HCT116 (cell line): ENCODE measurements around the gene ST3GAL5. TPM values are rescaled to one million over a fixed set of nuclear protein-coding genes. Genes with fewer than 3 reads are reported as not detected.

Experiments
- ATAC-seq: fragments of 200-7000 bp; cut with Tn5 transposase; 2 replicates; pipeline ENCODE4 v1.9.1; 2020; ENCODE audit warnings: mild to moderate bottlenecking, moderate library complexity
- BruUV-seq: library from RNA; stranded (reverse); fragments of 400-500 nt; replicated peaks from 2 replicates; lab custom pipeline; 2021; lab: Mats Ljungman, UMichigan
- CTCF ChIA-PET: fragments of 300-600 bp; sonication (Branson Sonifier 250); formaldehyde crosslinking; loops from one replicate; lab custom pipeline; 2021; ENCODE audit warnings: antibody characterized with exemption; lab: Charles Lee
- POLR2A ChIA-PET: fragments of 300-600, 350-600 bp; sonication (Branson Sonifier 250); formaldehyde crosslinking; loops from one replicate; lab custom pipeline; 2021; ENCODE audit warnings: antibody characterized with exemption; lab: Charles Lee
- RAD21 ChIA-PET, 2 experiments: fragments of 300-600 bp; sonication (Branson Sonifier 250); formaldehyde crosslinking; loops; one replicate each; lab custom pipeline; 2023; ENCODE audit warnings: low total read pairs in 2 of 2; ENCODE audit not compliant: uncharacterized antibody in 2 of 2, unreplicated experiment in 2 of 2, low non-redundant PET in 1 of 2; lab: Charles Lee
- DNase-seq: peaks from one replicate; pipeline ENCODE4 v3.0.0-alpha.2; 2010; ENCODE audit warnings: low read depth, low spot score
- H2AFZ ChIP-seq: fragments of 200-600 bp; shearing (Covaris generic), sonication (generic); 2 replicates; pipeline ENCODE4 v1.6.1; 2017; ENCODE audit warnings: low read depth, mixed run types, mixed read lengths, antibody characterized with exemption, low read length; ENCODE audit not compliant: poor library complexity, severe bottlenecking
- H3K27ac ChIP-seq: 2 replicates; pipeline ENCODE4 v1.5.1; 2012; ENCODE audit warnings: low read depth, low read length
- H3K27me3 ChIP-seq: fragments of 200-600 bp; sonication (generic); 2 replicates; pipeline ENCODE4 v1.6.1; 2016; ENCODE audit warnings: mixed run types, low read length, mixed read lengths; ENCODE audit not compliant: insufficient read depth
- H3K36me3 ChIP-seq, 2 experiments: fragments of 200-500 bp in 1 of 2; fragments of 200-600 bp in 1 of 2; sonication (Bioruptor generic) in 1 of 2; sonication (generic) in 1 of 2; 2 replicates each; pipeline versions ENCODE4 v1.5.1 to v1.6.1; 2014 to 2016; ENCODE audit warnings: low read length in 2 of 2, inconsistent platforms in 1 of 2, mixed read lengths in 1 of 2, mixed run types in 1 of 2; ENCODE audit not compliant: insufficient read depth in 2 of 2, control insufficient read depth in 1 of 2
- H3K4me1 ChIP-seq, 2 experiments: fragments of 200-600 bp in 1 of 2; sonication (generic) in 1 of 2; 2 replicates each; pipeline versions ENCODE4 v1.5.1 to v1.6.1; 2012 to 2017; ENCODE audit warnings: low read length in 2 of 2, inconsistent platforms in 1 of 2, mild to moderate bottlenecking in 1 of 2, mixed read lengths in 1 of 2, mixed run types in 1 of 2, moderate library complexity in 1 of 2; ENCODE audit not compliant: insufficient read depth in 2 of 2, control insufficient read depth in 1 of 2
- H3K4me2 ChIP-seq: fragments of 200-600 bp; sonication (generic); 2 replicates; pipeline ENCODE4 v1.6.1; 2017; ENCODE audit warnings: mixed run types, low read length, mixed read lengths
- H3K4me3 ChIP-seq, 2 experiments: fragments of 200-600 bp in 1 of 2; sonication (generic) in 1 of 2; replicated peaks in 1 of 2; 2 replicates each; pipeline ENCODE4 v1.5.1; 2011 to 2016; ENCODE audit warnings: low read length in 2 of 2, control low read depth in 1 of 2, low read depth in 1 of 2, mild to moderate bottlenecking in 1 of 2, mixed read lengths in 1 of 2, mixed run types in 1 of 2
- H3K79me2 ChIP-seq: fragments of 200-600 bp; sonication (generic); 2 replicates; pipeline ENCODE4 v1.6.1; 2017; ENCODE audit warnings: mild to moderate bottlenecking, mixed run types, low read length, moderate library complexity, mixed read lengths; ENCODE audit not compliant: insufficient read depth
- H3K9ac ChIP-seq: fragments of 200-600 bp; sonication (generic); 2 replicates; pipeline ENCODE4 v1.6.1; 2016; ENCODE audit warnings: low read length, mixed read lengths
- H3K9me2 ChIP-seq: fragments of 200-600 bp; sonication (generic), shearing (Covaris generic); 2 replicates; pipeline ENCODE4 v1.6.1; 2017; ENCODE audit warnings: mixed run types, mild to moderate bottlenecking, moderate library complexity; ENCODE audit not compliant: insufficient read depth
- H3K9me3 ChIP-seq, 2 experiments: fragments of 200-500 bp in 1 of 2; fragments of 200-600 bp in 1 of 2; sonication (Bioruptor generic) in 1 of 2; sonication (generic) in 1 of 2; 2 replicates each; pipeline ENCODE4 v1.6.1; 2014 to 2017; ENCODE audit warnings: low read length in 2 of 2, mixed read lengths in 2 of 2, inconsistent platforms in 1 of 2, low read depth in 1 of 2, mild to moderate bottlenecking in 1 of 2, mixed run types in 1 of 2, moderate library complexity in 1 of 2; ENCODE audit not compliant: control insufficient read depth in 1 of 2, insufficient read depth in 1 of 2
- H4K20me1 ChIP-seq: fragments of 200-600 bp; sonication (generic), shearing (Covaris generic); 2 replicates; pipeline ENCODE4 v1.6.1; 2017; ENCODE audit warnings: mixed run types, mild to moderate bottlenecking, moderate library complexity; ENCODE audit not compliant: insufficient read depth
- ATF3 ChIP-seq: IDR thresholded peaks from 2 replicates; pipeline ENCODE4 v1.6.1; 2012
- CBX3 ChIP-seq: IDR thresholded peaks from 2 replicates; pipeline ENCODE4 v1.6.1; 2012; ENCODE audit warnings: low read depth
- CTCF ChIP-seq, 3 experiments: fragments of 200-600 bp in 1 of 3; sonication (generic) in 1 of 3; IDR thresholded peaks in 2 of 3; conservative IDR thresholded peaks in 1 of 3; 2 replicates each; pipeline ENCODE4 v1.5.1; 2012 to 2017; ENCODE audit warnings: low read depth in 2 of 3, low read length in 2 of 3, antibody characterized with exemption in 1 of 3, borderline replicate concordance in 1 of 3, control low read depth in 1 of 3, mild to moderate bottlenecking in 1 of 3, mixed read lengths in 1 of 3, mixed run types in 1 of 3, moderate library complexity in 1 of 3; ENCODE audit not compliant: insufficient read depth in 1 of 3
- ELF1 ChIP-seq: IDR thresholded peaks from 2 replicates; pipeline ENCODE4 v1.6.1; 2012; ENCODE audit warnings: low read depth, borderline replicate concordance
- EZH2 ChIP-seq: fragments of 200-600 bp; sonication (generic); IDR thresholded peaks from 2 replicates; pipeline ENCODE4 v1.6.1; 2017; ENCODE audit warnings: antibody characterized with exemption, mixed run types
- EZH2phosphoT487 ChIP-seq: fragments of 200-600 bp; IDR thresholded peaks from 2 replicates; pipeline ENCODE4 v1.6.1; 2018; ENCODE audit warnings: antibody characterized with exemption, borderline replicate concordance
- FOSL1 ChIP-seq: IDR thresholded peaks from 2 replicates; pipeline ENCODE4 v1.6.1; 2012; ENCODE audit warnings: low read depth
- POLR2A ChIP-seq: IDR thresholded peaks from 2 replicates; pipeline ENCODE4 v1.7.0; 2011; ENCODE audit warnings: borderline replicate concordance; ENCODE audit not compliant: insufficient read depth, insufficient read length; ENCODE audit errors: extremely low read depth
- RAD21 ChIP-seq: IDR thresholded peaks from 2 replicates; pipeline ENCODE4 v1.6.1; 2012; ENCODE audit warnings: low read depth, mild to moderate bottlenecking
- REST ChIP-seq: IDR thresholded peaks from 2 replicates; pipeline ENCODE4 v1.6.1; 2012; ENCODE audit warnings: low read depth
- SIN3A ChIP-seq: IDR thresholded peaks from 2 replicates; pipeline ENCODE4 v1.6.1; 2012; ENCODE audit warnings: low read depth
- SP1 ChIP-seq: IDR thresholded peaks from 2 replicates; pipeline ENCODE4 v1.6.1; 2012; ENCODE audit warnings: low read depth
- SRF ChIP-seq: IDR thresholded peaks from 2 replicates; pipeline ENCODE4 v1.6.1; 2012; ENCODE audit warnings: low read depth
- TCF7L2 ChIP-seq: IDR thresholded peaks from 2 replicates; pipeline ENCODE4 v1.7.0; 2011; ENCODE audit warnings: borderline replicate concordance, inconsistent platforms; ENCODE audit not compliant: insufficient read depth, insufficient read length; ENCODE audit errors: extremely low read depth
- YY1 ChIP-seq: IDR thresholded peaks from 2 replicates; pipeline ENCODE4 v1.6.1; 2011; ENCODE audit warnings: low read length, low read depth, moderate library complexity, mild to moderate bottlenecking; ENCODE audit not compliant: insufficient replicate concordance; ENCODE audit errors: extremely low read depth
- ZBTB33 ChIP-seq: IDR thresholded peaks from 2 replicates; pipeline ENCODE4 v1.6.1; 2011; ENCODE audit warnings: mild to moderate bottlenecking, low read length, moderate library complexity; ENCODE audit not compliant: insufficient replicate concordance; ENCODE audit errors: extremely low read depth
- ZFX ChIP-seq: fragments of 450-650 bp; IDR thresholded peaks from 2 replicates; pipeline ENCODE4 v1.6.1; 2017
- ZNF274 ChIP-seq: fragments of 200-500 bp; sonication (Bioruptor generic); IDR thresholded peaks from 2 replicates; pipeline ENCODE4 v1.6.1; 2014; ENCODE audit warnings: mild to moderate bottlenecking, low read depth, low read length, inconsistent platforms
- intact Hi-C: fragments of 100-400 bp; cut with micrococcal nuclease; formaldehyde crosslinking; loops from 2 replicates; pipeline ENCODE4 v1.10.0; 2022
- total RNA-seq: library from RNA; stranded (reverse); gene quantifications from one replicate; pipeline ENCODE4 v1.2.1, GENCODE V29; 2021; ENCODE audit not compliant: unreplicated experiment

ST3GAL5 gene
- total RNA-seq, 1 experiment from 2014 or later: 14.8 TPM

- BruUV-seq: no TSS peak
- intact Hi-C loops: no loop called here
These were observed 22.6 kb downstream of the ST3GAL5 start for GRCh38 chr2:85866165-85866659.

More at GRCh38 chr2:85866165-85866659, 22.6 kb downstream of the ST3GAL5 start:
- no peaks in the 10 kb centered on the region for H3K9me2 ChIP-seq
- TF ChIP-seq EZH2phosphoT487: no peak
- no peak for TF ChIP-seq ATF3
- TF ChIP-seq ZBTB33: no peak
- no peak for TF ChIP-seq FOSL1
- TF ChIP-seq CTCF (IDR thresholded peaks at IDR 0.05 in 2 of 3, conservative IDR thresholded peaks at IDR 0.05 in 1 of 3; ENCODE audit: borderline replicate concordance in 1 of 3, insufficient read depth in 1 of 3, low read depth in 2 of 3, low read length in 2 of 3): no peak
- TF ChIP-seq SRF: no peak
- no peak for TF ChIP-seq SP1
- TF ChIP-seq POLR2A: no peak
- no peak for TF ChIP-seq ZNF274
- TF ChIP-seq REST: no peak
- no peak for TF ChIP-seq CBX3
- TF ChIP-seq ZFX: no peak
- TF ChIP-seq RAD21: no peak
- TF ChIP-seq ELF1: no peak
- no peak for TF ChIP-seq SIN3A
- no peak for TF ChIP-seq EZH2
- no peak for TF ChIP-seq YY1
- no peak for TF ChIP-seq TCF7L2
- ChIA-PET POLR2A (no interaction called here), RAD21 (no interaction called here), CTCF (no interaction called here)
- DNase-seq (no peak), ATAC-seq (no peak)
- no peak overlapping the region for H3K27ac ChIP-seq
- no peak overlapping the region for H3K4me3 ChIP-seq
- no peak overlapping the region for H3K4me2 ChIP-seq
- no peak overlapping the region for H2AFZ ChIP-seq
- no peaks in the 10 kb centered on the region for H3K9me3 ChIP-seq
- H4K20me1 ChIP-seq: no peaks in the 10 kb centered on the region
- H3K79me2 ChIP-seq: no peaks in the 10 kb centered on the region
- no peaks in the 10 kb centered on the region for H3K4me1 ChIP-seq
- H3K27me3 ChIP-seq: no peaks in the 10 kb centered on the region
- no peaks in the 10 kb centered on the region for H3K36me3 ChIP-seq
- H3K9ac ChIP-seq: no peak overlapping the region
